Measurements from ENCODE around the gene LMX1B.

DNA sequence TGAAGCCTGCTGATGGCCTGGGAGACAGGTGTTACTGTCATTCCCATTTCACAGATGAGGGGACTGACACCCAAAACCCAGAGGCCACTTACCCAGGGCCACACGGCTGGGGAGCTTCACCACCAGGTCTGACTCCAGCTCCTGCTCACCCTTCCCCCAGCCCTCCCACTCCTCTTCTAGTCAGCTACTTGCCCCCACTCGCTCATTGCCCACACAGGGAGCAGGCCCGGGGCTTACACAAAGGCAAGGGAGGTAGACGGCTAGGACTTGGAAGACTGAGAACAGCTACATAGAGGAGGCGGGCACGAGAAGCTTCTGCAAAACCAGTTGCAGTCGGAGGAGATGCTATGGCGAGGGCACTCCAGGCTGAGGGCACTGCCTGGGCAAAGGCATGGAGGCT lies 21.3 kb downstream of the LMX1B start:
- TF ChIP-seq CTCF (conservative IDR thresholded peaks at IDR 0.05 in 1 of 2, IDR thresholded peaks at IDR 0.05 in 1 of 2; ENCODE audit: low read depth in 1 of 2, low read length in 2 of 2) (no peak), EZH2 (IDR thresholded peaks at IDR 0.05; ENCODE audit: low read length, missing control alignments) (no peak)
